HEK293T (cell line): Measurements from ENCODE around the gene RNF2.

ENCODE experiments used
- ARNT ChIP-seq: fragments of 450-650 bp; IDR thresholded peaks from 2 replicates; pipeline ENCODE4 v1.6.1; 2017; ENCODE audit warnings: mild to moderate bottlenecking
- BHLHE40 ChIP-seq: fragments of 450-650 bp; IDR thresholded peaks from 2 replicates; pipeline ENCODE4 v1.6.1; 2016; ENCODE audit warnings: mild to moderate bottlenecking, moderate library complexity, borderline replicate concordance
- CTBP1 ChIP-seq: fragments of 450-650 bp; IDR thresholded peaks from 2 replicates; pipeline ENCODE4 v1.6.1; 2016; ENCODE audit warnings: borderline replicate concordance
- ELF4 ChIP-seq: fragments of 450-650 bp; IDR thresholded peaks from 2 replicates; pipeline ENCODE4 v1.6.1; 2017; ENCODE audit warnings: antibody characterized with exemption
- FOXK2 ChIP-seq: fragments of 450-650 bp; IDR thresholded peaks from 2 replicates; pipeline ENCODE4 v1.6.1; 2016; ENCODE audit warnings: mild to moderate bottlenecking
- FOXM1 ChIP-seq: fragments of 450-650 bp; IDR thresholded peaks from 2 replicates; pipeline ENCODE4 v1.6.1; 2017; ENCODE audit warnings: mild to moderate bottlenecking, borderline replicate concordance
- HDGF ChIP-seq: fragments of 450-650 bp; IDR thresholded peaks from 2 replicates; pipeline ENCODE4 v1.6.1; 2017; ENCODE audit warnings: antibody characterized with exemption, borderline replicate concordance
- L3MBTL2 ChIP-seq: fragments of 450-650 bp; conservative IDR thresholded peaks from 2 replicates; pipeline ENCODE4 v1.6.1; 2016; ENCODE audit warnings: mild to moderate bottlenecking
- LEF1 ChIP-seq: fragments of 450-650 bp; IDR thresholded peaks from 2 replicates; pipeline ENCODE4 v1.6.1; 2017; ENCODE audit warnings: mild to moderate bottlenecking, borderline replicate concordance
- SP1 ChIP-seq: fragments of 450-650 bp; IDR thresholded peaks from 2 replicates; pipeline ENCODE4 v1.6.1; 2017
- SUZ12 ChIP-seq: fragments of 450-650 bp; IDR thresholded peaks from 2 replicates; pipeline ENCODE4 v1.6.1; 2016; ENCODE audit warnings: mild to moderate bottlenecking
- TARDBP ChIP-seq: fragments of 450-650 bp; IDR thresholded peaks from 2 replicates; pipeline ENCODE4 v1.6.1; 2016
- ZNF384 ChIP-seq: fragments of 450-650 bp; IDR thresholded peaks from 2 replicates; pipeline ENCODE4 v1.6.1; 2016
- TF ChIP-seq, protein P1 (sequence below): fragments of 450-650 bp; IDR thresholded peaks from 2 replicates; pipeline ENCODE4 v1.6.1; 2016

DNA sequence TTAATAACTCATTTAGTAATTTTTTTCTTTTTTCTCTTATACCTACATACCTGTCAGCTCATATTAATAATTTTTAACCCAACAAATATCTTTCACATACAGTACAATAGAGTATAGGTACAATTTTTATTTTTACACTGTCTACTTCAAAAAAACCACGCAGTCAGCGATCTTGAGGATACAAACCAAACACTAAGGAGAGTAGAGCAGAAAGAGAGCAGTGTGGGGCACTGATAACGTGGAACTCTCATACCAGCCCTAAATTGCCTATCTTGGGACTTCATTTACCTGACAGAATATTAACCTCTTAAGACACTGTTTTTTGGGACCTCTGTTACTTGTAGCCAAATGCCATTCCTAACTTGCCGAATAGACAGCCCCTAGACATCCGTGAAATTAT, 105.9 kb downstream of the RNF2 start:
- TF ChIP-seq ELF4 (no peak), FOXM1 (no peak), HDGF (no peak), CTBP1 (no peak), SP1 (no peak), SUZ12 (no peak), ARNT (no peak), TARDBP (no peak), FOXK2 (no peak), BHLHE40 (no peak), ZNF384 (no peak), LEF1 (no peak), L3MBTL2 (no peak)
- TF ChIP-seq, protein P1, sequence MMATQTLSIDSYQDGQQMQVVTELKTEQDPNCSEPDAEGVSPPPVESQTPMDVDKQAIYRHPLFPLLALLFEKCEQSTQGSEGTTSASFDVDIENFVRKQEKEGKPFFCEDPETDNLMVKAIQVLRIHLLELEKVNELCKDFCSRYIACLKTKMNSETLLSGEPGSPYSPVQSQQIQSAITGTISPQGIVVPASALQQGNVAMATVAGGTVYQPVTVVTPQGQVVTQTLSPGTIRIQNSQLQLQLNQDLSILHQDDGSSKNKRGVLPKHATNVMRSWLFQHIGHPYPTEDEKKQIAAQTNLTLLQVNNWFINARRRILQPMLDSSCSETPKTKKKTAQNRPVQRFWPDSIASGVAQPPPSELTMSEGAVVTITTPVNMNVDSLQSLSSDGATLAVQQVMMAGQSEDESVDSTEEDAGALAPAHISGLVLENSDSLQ, result no peak
